B cell (primary cell): Measurements from ENCODE around the gene TGFBR2. TPM values are rescaled to one million over a fixed set of nuclear protein-coding genes. Genes with fewer than 3 reads are reported as not detected.
A peak's percentile ranks its signal among the peaks of the same experiment; 100 is the strongest.

Experiments used
- ATAC-seq: fragments of 200-7000 bp; cut with Tn5 transposase; one replicate; pipeline ENCODE4 v1.10.0; 2021; ENCODE audit warnings: low read depth, mild to moderate bottlenecking, moderate number of reproducible peaks, moderate library complexity
- CTCF ChIA-PET: fragments of 350-600 bp; sonication (Branson Sonifier 250); formaldehyde crosslinking; loops from one replicate; lab custom pipeline; 2021; ENCODE audit warnings: antibody characterized with exemption, inconsistent platforms; lab: Charles Lee
- POLR2A ChIA-PET: fragments of 350-600 bp; sonication (Branson Sonifier 250); formaldehyde crosslinking; loops from one replicate; lab custom pipeline; 2021; ENCODE audit warnings: antibody characterized with exemption; lab: Charles Lee
- DNase-seq: peaks from one replicate; pipeline ENCODE4 v3.0.0; 2013
- H2AFZ ChIP-seq: 2 replicates; pipeline ENCODE4 v1.6.1; 2012; ENCODE audit warnings: mild to moderate bottlenecking, low read depth, low read length; ENCODE audit not compliant: insufficient read depth, poor library complexity, severe bottlenecking
- H3K27ac ChIP-seq, 2 donors: 1 replicate in 1 of 2; 2 replicates in 1 of 2; pipeline ENCODE4 v1.5.1; 2012 to 2013; ENCODE audit warnings: low read length in 2 of 2, mild to moderate bottlenecking in 2 of 2, moderate library complexity in 1 of 2
- H3K27me3 ChIP-seq, 4 experiments: fragments of 200-600 bp in 1 of 4; sonication (generic) in 1 of 4; replicated peaks in 1 of 4; 1 replicate in 2 of 4; 2 replicates in 2 of 4; pipeline versions ENCODE4 v1.6.1 to v1.7.0; 2013 to 2016; ENCODE audit warnings: low read length in 3 of 4, mild to moderate bottlenecking in 2 of 4, mixed read lengths in 1 of 4, moderate library complexity in 1 of 4; ENCODE audit not compliant: insufficient read depth in 4 of 4, control insufficient read depth in 3 of 4; ENCODE audit errors: control extremely low read depth in 1 of 4
- H3K36me3 ChIP-seq, 2 experiments: replicated peaks in 1 of 2; 1 replicate in 1 of 2; 2 replicates in 1 of 2; pipeline versions ENCODE4 v1.6.1 to v1.7.1; 2013; ENCODE audit warnings: low read length in 1 of 2; ENCODE audit not compliant: insufficient read depth in 2 of 2, control insufficient read depth in 1 of 2; ENCODE audit errors: control extremely low read depth in 1 of 2, extremely low read depth in 1 of 2
- H3K4me1 ChIP-seq, 2 donors: fragments of 200-600 bp in 1 of 2; sonication (generic) in 1 of 2; 1 replicate in 1 of 2; 2 replicates in 1 of 2; pipeline versions ENCODE4 v1.5.1 to v1.6.1; 2013 to 2017; ENCODE audit warnings: low read length in 2 of 2; ENCODE audit not compliant: control insufficient read depth in 2 of 2, insufficient read depth in 2 of 2
- H3K4me2 ChIP-seq: replicated peaks from 2 replicates; pipeline ENCODE3; 2012; ENCODE audit warnings: mild to moderate bottlenecking, low read depth, low read length; ENCODE audit not compliant: poor library complexity, severe bottlenecking
- H3K4me3 ChIP-seq, 5 experiments: fragments of 200-600 bp in 1 of 5; sonication (generic) in 1 of 5; 1 replicate in 3 of 5; 2 replicates in 2 of 5; pipeline versions ENCODE4 v1.5.1 to v1.7.0; 2011 to 2016; ENCODE audit warnings: low read length in 4 of 5, mild to moderate bottlenecking in 4 of 5, low read depth in 2 of 5, control low read depth in 1 of 5, moderate library complexity in 1 of 5; ENCODE audit not compliant: insufficient read depth in 1 of 5; ENCODE audit errors: control extremely low read depth in 1 of 5, extremely low read depth in 1 of 5
- H3K79me2 ChIP-seq: fragments of 200-600 bp; sonication (generic); one replicate; pipeline ENCODE4 v1.6.0; 2016; ENCODE audit warnings: low read length; ENCODE audit not compliant: control insufficient read depth, insufficient read depth
- H3K9ac ChIP-seq: fragments of 200-600 bp; sonication (generic); 2 replicates; pipeline ENCODE4 v1.6.1; 2017; ENCODE audit warnings: mild to moderate bottlenecking, low read length, moderate library complexity
- H3K9me3 ChIP-seq, 3 donors: one replicate each; pipeline versions ENCODE4 v1.6.1 to v1.7.1; 2013; ENCODE audit warnings: low read length in 2 of 3; ENCODE audit not compliant: control insufficient read depth in 2 of 3, insufficient read depth in 1 of 3; ENCODE audit errors: control extremely low read depth in 1 of 3
- H4K20me1 ChIP-seq: 2 replicates; pipeline ENCODE4 v1.6.0; 2012; ENCODE audit warnings: mild to moderate bottlenecking, low read length; ENCODE audit not compliant: insufficient read depth, control insufficient read depth, poor library complexity, severe bottlenecking
- H3K27ac Mint-ChIP-seq: one replicate; pipeline ENCODE4 v1.8.0; 2021; ENCODE audit warnings: mixed read lengths
- H3K27me3 Mint-ChIP-seq: one replicate; pipeline ENCODE4 v1.8.0; 2021; ENCODE audit warnings: mixed read lengths
- H3K4me1 Mint-ChIP-seq: one replicate; pipeline ENCODE4 v1.8.0; 2021; ENCODE audit warnings: mixed read lengths
- H3K4me3 Mint-ChIP-seq: one replicate; pipeline ENCODE4 v1.8.0; 2021; ENCODE audit warnings: mixed read lengths
- H3K9me3 Mint-ChIP-seq: one replicate; pipeline ENCODE4 v1.8.0; 2022; ENCODE audit warnings: mixed read lengths; ENCODE audit not compliant: insufficient read depth
- CTCF ChIP-seq: fragments of 200-600 bp; IDR thresholded peaks from one replicate; pipeline ENCODE4 v1.8.0; 2022; ENCODE audit warnings: antibody characterized with exemption, mild to moderate bottlenecking
- EZH2 ChIP-seq: IDR thresholded peaks from 2 replicates; pipeline ENCODE4 v1.6.1; 2012; ENCODE audit warnings: borderline replicate concordance, low read depth, mild to moderate bottlenecking, moderate library complexity, low read length; ENCODE audit not compliant: insufficient read depth, poor library complexity, severe bottlenecking
- WGBS: methylation state at CpG from one replicate; pipeline ENCODE4 v1.1.5; 2013; ENCODE audit warnings: missing lambda C conversion rate; ENCODE audit not compliant: insufficient coverage; 5-methylcytosine and 5-hydroxymethylcytosine counted together
- intact Hi-C: fragments of 100-400 bp; cut with micrococcal nuclease; formaldehyde crosslinking; loops from one replicate; pipeline ENCODE4 v1.10.0; 2022
- polyA plus RNA-seq: library from polyadenylated mRNA; depleted of rRNA; stranded (reverse); fragments of >200 nt; gene quantifications from 2 replicates; pipeline ENCODE4 v1.2.3, GENCODE V29; 2012
- total RNA-seq, 2 donors: library from RNA; stranded (reverse); fragments of 120-200 nt in 1 of 2; gene quantifications; 1 replicate in 1 of 2; 2 replicates in 1 of 2; pipeline versions ENCODE4 v1.2.3 to v1.2.4, GENCODE V29; 2013 to 2022

Gene TGFBR2
- total and polyA plus RNA-seq, 2 donors (not counting 1 experiment from before 2014, with no cell fraction given), result 68.7 to 189 TPM

- peaks cover 69 to 78% of the 10 kb centered on the region in 2 donors for H3K4me1 ChIP-seq
- H3K4me1 Mint-ChIP-seq, result peaks cover 77% of the 10 kb centered on the region
- H4K20me1 ChIP-seq, result peaks cover 21% of the 10 kb centered on the region
Observed at GRCh38 chr3:30608598-30608947, 2.2 kb downstream of the TGFBR2 start.

More at GRCh38 chr3:30608598-30608947, 2.2 kb downstream of the TGFBR2 start:
- intact Hi-C loops, result loop anchor here (5.0 to 10.0 kb wide), 7 partner anchors 34 to 616 kb away; no protein-coding TSS in a partner anchor
- H3K79me2 ChIP-seq, result peaks cover 78% of the 10 kb centered on the region
- no peaks in the 10 kb centered on the region for H3K36me3 ChIP-seq
- POLR2A ChIA-PET, result interaction anchor here (0.6 kb wide), 1 partner anchor 327 kb away, joined by 3 read pairs; no protein-coding TSS in a partner anchor
- H3K27ac ChIP-seq, result peak overlapping the region; percentile 50 to 79
- no peaks in the 10 kb centered on the region for H3K9me3 ChIP-seq
- no peaks in the 10 kb centered on the region for H3K27me3 ChIP-seq
- WGBS, result 37% methylated on average over 2 of the region's 2 CpGs
- CTCF ChIA-PET, result interaction anchor here (1.0 to 3.9 kb wide), 5 partner anchors 8 to 289 kb away, joined by 4 to 17 read pairs (median 12); no protein-coding TSS in a partner anchor
- peak overlapping the region; percentile 90 to 99 (median 96) for H3K4me3 ChIP-seq
- Mint-ChIP-seq H3K27me3 (no peaks in the 10 kb centered on the region), H3K27ac (peak overlapping the region; percentile 84), H3K9me3 (no peaks in the 10 kb centered on the region), H3K4me3 (peak overlapping the region; percentile 92)
- no peak for TF ChIP-seq CTCF
- no peak for TF ChIP-seq EZH2
- ATAC-seq (no peak), DNase-seq (no peak)
- peak overlapping the region; percentile 98 for H3K9ac ChIP-seq
- H2AFZ ChIP-seq, result peak overlapping the region; percentile 10
- peak overlapping the region; percentile 90 for H3K4me2 ChIP-seq
